Activated CD4-positive, alpha-beta T cell treated with anti-CD3 and anti-CD28 coated beads for 4 hours (primary cell): ENCODE data around the gene VSIG10.
A peak's percentile ranks its signal among the peaks of the same experiment; 100 is the strongest.
"Not testable (repeated sequence)": the region's sequence is repeated elsewhere in the genome, so short reads cannot be mapped to it uniquely, and the experiment has no call there.

ENCODE experiments used
- DNase-seq, 2 donors: peaks; one replicate each; pipeline ENCODE4 v3.0.0-alpha.2; 2020

The VSIG10 gene, protein sequence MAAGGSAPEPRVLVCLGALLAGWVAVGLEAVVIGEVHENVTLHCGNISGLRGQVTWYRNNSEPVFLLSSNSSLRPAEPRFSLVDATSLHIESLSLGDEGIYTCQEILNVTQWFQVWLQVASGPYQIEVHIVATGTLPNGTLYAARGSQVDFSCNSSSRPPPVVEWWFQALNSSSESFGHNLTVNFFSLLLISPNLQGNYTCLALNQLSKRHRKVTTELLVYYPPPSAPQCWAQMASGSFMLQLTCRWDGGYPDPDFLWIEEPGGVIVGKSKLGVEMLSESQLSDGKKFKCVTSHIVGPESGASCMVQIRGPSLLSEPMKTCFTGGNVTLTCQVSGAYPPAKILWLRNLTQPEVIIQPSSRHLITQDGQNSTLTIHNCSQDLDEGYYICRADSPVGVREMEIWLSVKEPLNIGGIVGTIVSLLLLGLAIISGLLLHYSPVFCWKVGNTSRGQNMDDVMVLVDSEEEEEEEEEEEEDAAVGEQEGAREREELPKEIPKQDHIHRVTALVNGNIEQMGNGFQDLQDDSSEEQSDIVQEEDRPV

GRCh38 chr12:118103601-118104382 is at the start of gene VSIG10:
TSS of gene VSIG10 (minus strand) at chr12:118104011. CDS start at chr12:118103671, 340 bp downstream.
- DNase-seq, result peak in 1 of 2 donors; percentile 5

GRCh38 chr12:118151755-118152154 is 47.9 kb upstream of the VSIG10 start:
- DNase-seq, result no peak

DNA sequence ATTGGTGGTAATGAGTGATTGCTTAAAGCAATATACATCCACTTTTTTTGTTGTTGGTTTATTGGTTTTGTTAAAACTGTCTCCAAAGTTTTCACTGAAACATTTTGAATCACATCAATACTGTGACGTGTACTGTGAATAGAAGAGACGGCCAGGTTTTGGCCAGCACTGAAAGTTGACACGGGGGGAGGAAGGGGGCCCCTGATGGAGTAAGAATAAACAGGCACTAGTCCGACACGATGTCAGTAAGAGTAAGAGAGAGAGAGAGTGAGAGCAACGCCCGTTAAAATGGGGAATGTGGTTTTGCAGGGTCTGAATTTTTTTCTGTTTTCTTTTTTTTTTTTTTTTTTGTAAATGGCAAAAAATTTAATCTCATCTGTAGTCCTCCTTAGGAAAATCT is 46.8 kb upstream of the VSIG10 start:
- DNase-seq, result no peak

DNA sequence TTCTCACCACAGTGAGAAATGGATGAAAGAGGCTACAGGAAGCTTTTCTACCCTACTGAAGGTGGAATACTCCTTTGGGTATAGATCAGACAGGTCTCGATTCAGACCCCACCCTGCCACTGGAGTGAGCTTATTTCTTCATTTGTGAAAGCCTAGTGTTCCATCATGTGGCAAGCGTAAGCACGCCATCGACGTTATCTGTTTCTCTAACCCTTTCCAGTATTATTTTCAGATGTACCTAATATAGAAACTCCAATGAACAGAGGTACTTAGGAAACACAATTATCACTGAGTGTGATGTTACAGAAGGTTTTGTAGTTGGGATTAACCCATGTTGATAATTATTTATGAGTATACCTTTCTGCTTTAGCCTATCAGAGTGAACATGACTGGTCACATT is 44.5 kb upstream of the VSIG10 start:
- DNase-seq, result no peak

- no peak for DNase-seq
Measured at GRCh38 chr12:118145798-118146156, 42.0 kb upstream of the VSIG10 start.

- no peak for DNase-seq
Measured at GRCh38 chr12:118145113-118145797, 41.4 kb upstream of the VSIG10 start.

GRCh38 chr12:118144499-118144898 is 40.7 kb upstream of the VSIG10 start:
- no peak for DNase-seq

GRCh38 chr12:118140825-118141224 is 37.0 kb upstream of the VSIG10 start:
- no peak for DNase-seq

- DNase-seq, result no peak
Measured at GRCh38 chr12:118137148-118137678, 33.4 kb upstream of the VSIG10 start.

- peak; percentile 22 to 24 for DNase-seq
Measured at GRCh38 chr12:118136559-118137003, 32.8 kb upstream of the VSIG10 start.

- peak; percentile 86 to 93 for DNase-seq
Measured at GRCh38 chr12:118135788-118136558, 32.2 kb upstream of the VSIG10 start, which contains the start of gene PEBP1. TSS of gene PEBP1 (plus strand) at chr12:118136124. CDS start at chr12:118136210, 86 bp downstream.

DNA sequence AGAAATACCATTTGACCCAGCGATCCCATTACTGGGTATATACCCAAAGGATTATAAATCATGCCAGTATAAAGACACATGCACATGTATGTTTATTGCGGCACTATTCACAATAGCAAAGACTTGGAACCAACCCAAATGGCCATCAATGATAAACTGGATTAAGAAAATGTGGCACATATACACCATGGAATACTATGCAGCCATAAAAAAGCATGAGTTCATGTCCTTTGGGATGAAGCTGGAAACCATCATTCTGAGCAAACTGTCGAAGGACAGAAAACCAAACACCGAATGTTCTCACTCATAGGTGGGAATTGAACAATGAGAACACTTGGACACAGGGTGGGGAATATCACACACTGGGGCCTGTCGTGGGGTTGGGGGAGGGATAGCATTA is 25.6 kb upstream of the VSIG10 start:
- not testable (repeated sequence) for DNase-seq

GRCh38 chr12:118127867-118128266 is 24.1 kb upstream of the VSIG10 start:
- no peak for DNase-seq

DNA sequence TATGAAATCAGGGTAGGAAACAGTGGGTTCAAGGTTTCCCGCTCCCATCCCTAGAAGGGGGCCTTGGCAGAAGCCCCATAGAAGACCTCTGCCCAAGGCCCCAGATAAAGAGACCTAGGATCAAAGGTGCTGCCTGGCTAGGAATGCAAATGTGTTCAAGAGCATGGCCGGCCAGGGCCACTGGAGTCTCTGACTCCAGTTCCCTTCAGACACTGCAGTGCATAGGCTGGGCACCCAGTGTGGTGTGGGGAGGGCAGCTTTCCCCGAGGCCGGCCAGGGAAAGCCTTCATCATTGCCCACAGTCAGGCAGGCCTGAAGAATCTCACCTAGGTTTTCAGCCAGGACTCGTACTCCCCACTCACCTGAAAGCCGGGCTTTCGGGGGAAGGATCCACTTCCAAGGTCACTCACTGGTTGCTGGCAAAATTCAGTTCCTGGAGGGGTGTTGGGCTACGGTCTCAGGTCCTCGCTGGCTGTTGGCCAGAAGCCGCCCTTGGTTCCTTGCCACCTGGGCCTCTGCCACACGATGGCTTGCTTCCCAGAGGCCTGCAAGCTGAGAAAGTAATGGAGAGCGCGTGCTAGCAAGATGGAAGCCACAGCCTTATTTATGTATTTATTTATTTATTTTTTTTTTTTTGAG is 22.4 kb upstream of the VSIG10 start:
- DNase-seq, result no peak

GRCh38 chr12:118125743-118126118 is 21.9 kb upstream of the VSIG10 start:
- no peak for DNase-seq

GRCh38 chr12:118124333-118124874 is 20.6 kb upstream of the VSIG10 start:
- no peak for DNase-seq

- no peak for DNase-seq
Measured at GRCh38 chr12:118122264-118122663, 18.5 kb upstream of the VSIG10 start.

DNA sequence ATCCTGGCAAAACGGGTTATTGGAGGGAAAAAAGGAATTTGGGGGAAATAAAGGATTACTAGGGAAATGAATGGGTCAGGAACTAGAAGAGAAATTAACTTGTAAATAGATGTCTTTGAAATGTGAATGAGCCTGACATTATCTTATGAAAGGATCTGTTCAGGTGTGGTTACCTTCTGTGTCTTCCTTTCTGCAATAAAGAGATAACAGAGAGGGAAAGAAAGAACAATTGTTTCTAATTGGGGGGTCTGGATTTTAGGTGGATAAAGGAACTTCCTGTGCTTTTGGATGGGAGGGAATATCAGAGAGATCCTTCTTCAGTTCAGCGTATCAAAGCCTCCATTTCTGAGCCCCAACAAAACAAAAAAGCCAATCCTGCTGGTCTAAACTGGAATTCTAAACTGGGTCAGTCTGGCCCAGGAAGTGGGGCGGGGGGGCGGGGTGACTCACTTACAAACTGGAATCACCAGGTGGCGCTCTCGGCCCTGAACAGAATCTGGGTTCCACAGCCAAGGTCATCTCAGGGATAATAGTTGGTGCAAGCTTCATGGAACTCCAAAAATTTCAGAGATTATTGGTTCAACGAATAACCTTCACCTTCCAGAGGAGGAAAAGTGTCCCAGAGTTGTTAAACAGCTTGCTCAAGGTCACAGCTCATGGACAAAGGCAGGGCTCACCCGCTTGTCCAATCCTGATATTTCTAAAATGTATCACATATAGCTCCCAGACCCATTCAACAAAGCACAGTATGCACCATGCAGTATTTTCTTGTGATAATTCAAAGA is 17.0 kb upstream of the VSIG10 start:
- DNase-seq, result peak; percentile 51 to 57

DNA sequence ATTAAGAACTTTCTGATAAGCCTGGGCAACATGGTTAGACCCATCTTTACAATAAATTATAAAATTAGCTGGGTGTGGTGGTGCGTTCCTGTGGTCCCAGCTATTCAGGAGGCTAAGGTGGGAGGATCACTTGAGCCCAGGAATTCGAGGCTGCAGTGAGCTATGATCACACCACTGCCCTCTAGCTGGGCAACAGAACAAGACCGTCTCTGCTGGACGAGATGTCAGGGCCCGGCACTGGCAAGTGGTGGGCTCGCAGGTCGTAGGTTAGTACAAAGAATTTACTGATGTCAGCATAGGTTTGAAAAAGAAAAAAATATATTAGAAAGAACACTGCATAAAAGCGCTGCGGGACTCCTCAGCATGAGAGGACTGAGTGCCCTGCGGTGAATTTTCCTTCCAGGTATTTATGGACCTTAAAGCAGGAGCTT is 15.7 kb upstream of the VSIG10 start:
- DNase-seq, result no peak

DNA sequence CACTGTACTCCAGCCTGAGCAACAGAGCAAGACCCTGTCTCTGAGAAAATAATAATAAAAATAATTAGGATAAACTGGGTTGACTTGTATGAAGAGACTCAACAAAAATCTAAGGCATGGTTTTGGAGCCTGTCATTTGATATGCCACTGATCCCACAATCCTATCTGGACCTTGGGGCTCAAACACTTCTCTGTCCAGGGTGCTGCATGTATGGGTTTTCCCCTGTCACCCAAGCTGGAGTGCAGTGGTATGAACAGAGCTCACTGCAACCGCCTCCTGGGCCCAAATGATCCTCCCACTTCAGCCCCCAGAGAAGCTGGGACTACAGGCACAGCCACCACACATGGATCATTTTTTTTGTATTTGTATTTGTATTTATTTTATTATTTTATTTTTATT is 5.3 kb upstream of the VSIG10 start:
- DNase-seq, result no peak
